Hematopoietic multipotent progenitor cell treated with erythropoietin and hydrocortisone succinate and interleukin-3 and kit ligand, for 8 days (in vitro differentiated cells): ENCODE data around the gene PPP2R5B.

Source experiments
- DNase-seq: peaks from one replicate; pipeline ENCODE4 v3.0.0-alpha.2; 2015

The PPP2R5B gene

DNA sequence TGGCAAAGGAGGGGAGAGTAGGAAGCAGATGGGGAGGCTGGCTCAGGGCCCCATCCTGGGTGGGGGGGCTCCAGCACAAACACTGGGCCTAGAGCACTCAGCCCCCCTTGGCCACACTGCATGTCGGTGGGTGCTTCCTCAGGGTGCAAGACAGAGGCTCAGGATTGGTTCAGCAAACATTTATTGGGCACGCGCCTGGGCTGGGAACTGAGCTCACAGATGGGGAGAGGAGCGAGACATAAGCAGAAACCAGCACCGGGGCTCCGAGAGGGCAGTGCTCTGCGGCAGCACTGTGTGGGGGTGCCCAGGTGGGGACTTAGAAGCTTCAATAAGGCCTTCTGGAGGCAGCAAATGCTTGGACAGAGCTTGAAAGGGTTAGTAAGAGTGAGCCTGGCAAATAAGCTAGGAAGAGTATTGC, 34.0 kb upstream of the PPP2R5B start:
- no peak for DNase-seq

DNA sequence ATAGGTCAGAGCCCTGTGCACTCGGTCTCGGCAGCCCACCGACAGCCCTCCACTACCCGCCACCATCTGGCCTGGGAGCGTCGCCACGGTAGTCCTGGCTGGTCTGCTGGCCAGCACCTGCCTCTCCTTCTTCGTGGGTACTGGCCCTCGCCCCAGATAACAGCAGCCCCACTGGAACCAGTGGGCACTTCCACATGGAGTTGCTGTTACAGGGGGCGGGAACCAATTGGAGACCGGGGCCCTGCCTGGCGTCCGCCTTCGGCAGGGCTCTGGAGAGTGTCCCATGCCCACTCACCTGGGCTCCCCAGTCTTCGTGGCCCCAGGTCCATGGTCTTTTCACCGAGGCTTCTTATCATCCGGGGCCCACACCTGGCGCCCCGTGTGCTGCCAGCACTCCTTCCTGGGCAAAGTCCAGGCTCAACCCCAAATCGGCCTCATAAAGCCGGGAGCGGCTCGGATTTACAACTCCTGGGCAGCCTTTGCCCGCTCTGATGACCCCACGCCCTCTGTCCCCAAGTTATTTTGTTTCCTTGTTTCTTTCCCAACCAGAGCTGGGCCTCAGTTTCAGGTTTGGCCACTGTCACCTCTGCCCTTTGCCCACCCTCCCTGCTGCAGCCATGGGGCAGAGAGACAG, 33.2 kb upstream of the PPP2R5B start:
- DNase-seq, result no peak

DNA sequence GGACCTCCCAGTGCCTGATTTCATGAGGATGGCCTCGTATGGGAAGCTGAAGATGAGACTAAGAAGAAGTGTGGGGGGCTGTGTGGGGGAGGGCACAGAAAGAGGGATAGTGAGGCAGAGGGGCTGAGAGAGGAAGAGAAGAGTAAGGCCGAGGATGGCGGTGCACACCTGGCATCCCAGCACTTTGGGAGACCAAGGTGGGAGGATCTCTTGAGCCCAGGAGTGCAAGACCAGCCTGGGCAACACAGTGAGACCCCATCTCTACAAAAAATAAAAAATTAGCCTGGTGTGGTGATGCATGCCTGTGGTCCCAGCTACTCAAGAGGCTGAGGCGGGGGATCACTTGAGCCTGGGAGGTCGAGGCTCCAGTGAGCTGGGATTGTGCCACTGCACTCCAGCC, 32.6 kb upstream of the PPP2R5B start:
- no peak for DNase-seq

DNA sequence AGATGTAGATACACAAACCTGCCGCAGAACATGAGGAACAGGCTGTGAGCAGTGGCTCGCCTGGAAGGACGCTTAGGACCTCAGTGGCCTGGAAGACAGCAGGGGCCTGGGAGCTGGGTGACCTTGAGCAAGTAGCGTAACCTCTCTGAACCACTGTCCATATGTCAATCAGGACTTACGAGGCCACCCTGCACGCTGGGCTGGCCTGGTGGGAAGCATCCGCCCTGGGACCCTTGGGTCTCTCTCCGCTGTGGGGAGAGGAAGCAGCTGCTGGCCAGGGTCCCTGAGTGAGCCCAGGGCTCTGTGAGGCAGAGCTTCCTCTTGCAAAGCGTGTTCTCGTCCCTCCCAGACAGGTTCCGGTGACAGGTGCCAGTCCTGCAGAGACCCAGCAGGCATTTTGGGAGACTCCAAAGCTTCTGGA, 32.1 kb upstream of the PPP2R5B start:
- no peak for DNase-seq

DNA sequence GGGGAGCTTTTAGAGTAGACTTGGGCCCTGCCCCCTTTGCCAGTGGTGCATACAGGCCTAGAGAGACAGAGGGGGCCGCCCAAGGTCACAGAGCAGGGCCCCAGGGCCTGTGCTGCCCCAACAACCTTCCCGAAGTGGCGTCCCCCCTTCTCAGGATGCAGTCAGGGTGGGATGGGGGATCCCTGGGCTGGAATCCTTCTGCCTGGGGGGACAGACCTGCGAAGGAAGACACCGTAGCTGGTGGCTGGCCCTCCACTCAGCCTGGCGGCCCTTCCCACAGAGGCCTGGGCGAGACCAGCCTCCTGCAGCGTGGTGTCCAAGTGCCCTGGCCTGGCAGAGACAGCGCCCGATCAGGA, 31.7 kb upstream of the PPP2R5B start:
- DNase-seq, result no peak

DNA sequence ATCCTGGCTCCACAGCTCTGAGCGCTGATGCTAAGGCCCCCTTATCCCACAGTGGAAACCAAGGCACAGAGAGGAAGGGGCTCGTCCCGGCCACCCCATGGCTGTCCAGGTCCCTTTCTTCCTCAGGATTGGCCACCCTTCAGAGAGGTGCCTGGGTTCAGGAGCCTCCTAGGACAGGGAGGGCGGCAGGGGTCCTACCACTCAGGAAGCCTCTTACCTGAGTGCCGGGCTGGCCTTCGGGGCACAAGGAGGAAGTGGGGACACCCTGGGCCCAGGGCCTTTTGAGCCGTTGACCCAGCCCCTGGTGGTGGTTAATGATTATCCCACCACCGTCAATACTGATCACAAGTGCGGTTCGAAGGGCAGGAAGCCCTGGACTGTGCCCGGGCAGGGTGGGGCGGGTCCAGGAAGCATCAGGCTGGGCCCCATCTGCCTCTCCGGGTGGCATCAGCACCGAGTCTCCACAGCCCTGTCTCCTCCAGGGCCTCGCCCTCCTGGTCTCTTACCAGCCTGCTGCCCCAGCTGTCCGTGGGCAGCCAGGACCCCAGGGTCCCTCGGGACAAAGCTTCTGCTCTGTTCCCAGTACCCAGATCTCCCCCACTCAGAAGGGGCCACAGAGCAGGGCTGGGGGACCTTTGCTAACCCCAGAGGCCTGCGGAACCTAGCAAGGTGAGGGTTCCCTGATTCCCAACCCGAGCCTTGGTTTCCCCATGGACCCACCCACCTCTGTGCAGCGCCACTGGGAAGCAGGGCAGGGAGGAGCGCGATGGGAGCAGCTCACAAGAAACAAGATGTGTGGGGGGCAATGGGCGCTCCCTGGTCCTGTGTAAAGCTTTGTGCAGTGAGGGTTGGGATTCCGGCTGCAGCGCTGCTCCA, 31.1 kb upstream of the PPP2R5B start:
- no peak for DNase-seq

DNA sequence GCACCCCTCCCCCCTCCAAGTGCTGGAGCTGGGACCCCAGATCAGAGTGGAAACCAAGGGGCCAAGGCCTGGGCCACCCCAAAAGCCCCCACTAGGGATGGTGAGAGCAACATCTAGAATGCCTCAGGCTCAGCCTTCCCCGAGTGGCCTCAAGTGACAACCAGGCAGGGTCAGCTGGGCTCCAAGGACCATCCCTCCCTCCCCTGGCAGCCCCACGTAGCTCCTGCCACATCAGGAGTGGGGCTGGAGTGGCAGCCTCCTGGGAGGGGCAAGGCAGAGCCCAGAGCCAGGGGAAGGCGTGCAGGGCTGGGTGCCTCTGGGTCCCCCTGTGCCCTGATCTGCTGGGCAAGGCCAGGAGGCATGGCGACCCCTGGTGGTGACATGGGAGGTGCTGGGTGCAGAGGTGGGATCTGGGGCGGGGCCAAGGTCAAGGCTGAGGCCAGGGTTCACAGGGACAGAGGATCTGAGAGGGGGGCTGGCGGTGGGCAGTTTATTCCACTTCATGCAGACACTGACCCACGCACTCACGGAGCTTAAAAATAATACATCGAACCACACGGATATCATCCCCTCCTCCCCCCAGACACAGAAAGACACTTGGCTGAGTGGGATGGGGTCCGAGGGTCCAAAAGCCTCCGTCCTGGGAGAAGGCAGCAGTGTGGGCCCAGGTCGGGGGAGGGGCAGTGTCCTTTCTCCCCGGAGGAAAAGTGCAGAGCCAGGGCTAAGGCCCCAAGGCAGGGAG, 30.2 kb upstream of the PPP2R5B start:
- DNase-seq, result peak; percentile 88

DNA sequence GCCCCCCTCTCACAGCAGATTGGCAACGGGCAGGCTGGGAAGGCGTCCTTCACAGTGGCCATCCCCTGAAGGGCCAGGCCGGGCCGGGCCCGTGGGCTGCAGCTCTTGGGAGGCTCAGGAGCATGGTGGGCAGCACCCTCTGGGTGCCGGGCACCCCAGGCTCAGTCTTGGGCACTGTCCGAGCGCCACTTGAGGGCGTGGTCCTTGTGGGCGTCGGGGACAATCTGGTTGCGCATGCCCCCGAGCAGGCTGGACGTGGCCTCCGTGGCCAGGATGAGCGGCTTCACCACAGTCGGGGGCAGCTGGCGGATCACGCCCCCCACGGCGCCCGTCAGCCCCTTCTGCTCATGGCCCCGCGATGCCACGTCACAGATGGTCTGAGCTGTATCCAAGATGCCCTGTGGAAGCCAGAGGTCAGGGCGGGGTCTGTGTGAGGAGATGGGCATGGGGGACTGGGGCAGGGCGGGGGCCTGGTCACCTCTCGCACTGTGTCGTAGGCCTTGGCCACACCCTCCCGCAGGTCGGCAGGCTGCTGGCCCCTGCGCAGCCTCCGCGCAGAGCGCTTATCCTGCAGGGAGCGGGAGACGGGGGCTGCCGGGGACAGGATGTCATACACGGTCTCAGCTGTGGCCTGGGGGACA, 29.6 kb upstream of the PPP2R5B start:
- no peak for DNase-seq

DNA sequence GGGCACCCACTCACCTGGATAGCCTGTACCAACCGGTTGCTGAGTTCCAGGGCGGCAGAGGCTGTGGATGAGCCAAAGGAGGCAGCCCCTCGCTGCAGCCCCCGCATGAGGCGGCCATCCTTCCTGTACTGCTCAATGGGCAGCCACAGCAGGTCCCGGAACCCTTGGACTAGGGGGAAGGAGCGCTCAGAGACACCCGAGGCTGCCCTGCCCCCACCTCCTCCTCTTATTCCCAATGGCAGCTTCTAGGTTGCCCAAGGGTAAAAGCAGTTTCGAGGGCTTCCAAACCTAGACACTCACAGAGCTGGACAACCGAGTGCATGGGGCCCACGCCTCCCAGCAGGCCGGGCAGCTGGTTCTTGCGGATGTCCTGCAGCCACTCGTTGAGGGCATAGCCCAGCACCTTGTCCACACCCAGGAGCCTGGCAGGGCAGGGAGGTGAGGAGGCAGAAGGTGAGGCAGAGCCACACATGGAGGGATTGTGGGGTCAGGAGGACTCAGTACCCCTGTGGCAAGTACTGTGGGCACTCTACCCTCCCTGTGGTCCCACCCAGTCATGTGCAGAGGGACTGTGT, 28.0 kb upstream of the PPP2R5B start:
- DNase-seq, result no peak

DNA sequence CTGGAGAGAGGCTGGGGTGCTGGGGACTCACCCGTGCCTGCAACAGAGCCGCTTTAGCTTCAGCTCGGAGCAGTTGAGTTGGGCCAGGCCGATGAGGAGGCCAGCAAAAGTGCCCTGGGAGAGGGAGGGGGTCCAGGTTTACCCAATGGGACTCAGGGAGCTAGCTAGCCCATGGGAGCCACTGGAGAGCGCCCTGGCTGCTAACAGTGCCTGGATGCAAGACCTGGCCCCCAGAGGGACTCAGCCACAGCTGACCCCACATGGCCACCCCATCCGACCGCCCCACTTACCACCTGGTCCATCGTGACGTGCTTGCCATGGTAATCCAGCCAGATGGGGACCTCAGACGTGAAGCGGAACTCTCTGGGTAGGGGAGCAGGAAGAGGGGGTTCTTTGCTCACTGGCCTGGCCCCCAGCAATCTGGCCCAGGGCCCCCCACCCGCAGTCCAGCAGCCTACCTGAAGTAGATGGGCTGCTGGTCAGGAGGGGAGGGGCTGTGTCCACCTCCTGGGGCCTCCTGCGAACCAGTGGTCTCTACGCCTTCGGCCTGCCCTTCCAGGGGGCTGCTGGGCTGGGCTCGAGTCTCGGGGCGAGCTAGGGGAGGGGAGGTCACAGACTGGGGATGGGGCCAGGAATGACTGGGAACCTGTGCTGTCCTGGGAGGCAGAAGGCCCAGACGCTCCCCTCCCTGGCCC, 27.0 kb upstream of the PPP2R5B start:
- DNase-seq, result no peak

DNA sequence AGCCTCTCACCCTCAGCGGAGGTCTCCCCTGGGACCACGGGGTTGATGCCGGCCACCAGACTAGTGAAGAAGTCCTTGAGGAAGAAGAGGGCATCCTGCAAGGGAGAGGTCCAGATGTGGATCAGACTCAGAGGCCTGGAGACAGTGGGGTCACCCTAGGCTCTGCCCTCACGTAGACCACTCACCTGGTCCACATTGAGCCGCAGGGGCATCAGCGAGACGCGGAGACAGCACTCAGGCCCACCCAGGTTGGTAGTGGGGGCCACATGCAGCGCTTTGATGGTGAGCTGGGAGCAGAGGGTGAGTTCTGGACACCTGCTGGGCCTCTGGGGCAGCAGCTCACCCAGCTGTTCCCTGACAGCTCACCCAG, 26.4 kb upstream of the PPP2R5B start:
- no peak for DNase-seq

DNA sequence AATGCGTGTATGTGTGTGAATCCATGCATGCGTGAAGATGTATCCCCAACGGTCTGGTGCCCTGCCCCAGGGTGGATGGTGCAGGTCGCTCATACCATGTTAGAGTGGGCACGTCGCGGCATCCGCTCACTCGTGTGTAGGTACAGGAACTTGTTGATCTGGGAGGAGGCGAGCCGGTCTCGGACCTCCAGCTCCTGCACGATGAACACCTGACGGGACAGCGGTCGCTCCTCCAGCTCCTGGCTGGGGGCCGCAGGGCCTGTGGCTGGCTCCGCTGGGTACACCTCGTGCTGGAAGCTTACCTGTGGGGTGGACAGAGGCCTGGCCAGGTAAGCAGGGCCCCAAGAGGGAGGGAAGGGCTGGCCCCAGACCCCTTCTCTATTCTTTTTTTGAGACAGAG, 25.9 kb upstream of the PPP2R5B start:
- no peak for DNase-seq

DNA sequence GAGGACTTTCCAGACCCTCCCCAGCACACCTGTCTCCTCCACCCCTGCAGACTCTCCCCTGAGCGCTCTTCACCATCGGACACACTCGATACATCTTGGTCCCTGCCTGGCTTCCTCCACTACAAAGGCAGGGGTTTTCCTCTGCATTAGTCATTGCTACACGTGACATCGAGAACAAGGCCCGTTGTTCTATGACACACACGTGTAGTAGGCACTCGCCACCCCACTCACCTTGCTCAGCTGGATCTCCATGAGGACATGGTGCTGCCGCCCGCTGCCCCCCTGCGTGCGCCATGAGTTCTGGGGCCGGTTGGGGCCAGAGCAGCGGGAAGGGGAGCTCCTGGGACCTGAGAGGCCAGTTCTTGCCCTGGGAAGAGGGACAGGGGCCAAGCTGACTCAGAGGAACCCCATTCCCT, 24.2 kb upstream of the PPP2R5B start:
- DNase-seq, result no peak

DNA sequence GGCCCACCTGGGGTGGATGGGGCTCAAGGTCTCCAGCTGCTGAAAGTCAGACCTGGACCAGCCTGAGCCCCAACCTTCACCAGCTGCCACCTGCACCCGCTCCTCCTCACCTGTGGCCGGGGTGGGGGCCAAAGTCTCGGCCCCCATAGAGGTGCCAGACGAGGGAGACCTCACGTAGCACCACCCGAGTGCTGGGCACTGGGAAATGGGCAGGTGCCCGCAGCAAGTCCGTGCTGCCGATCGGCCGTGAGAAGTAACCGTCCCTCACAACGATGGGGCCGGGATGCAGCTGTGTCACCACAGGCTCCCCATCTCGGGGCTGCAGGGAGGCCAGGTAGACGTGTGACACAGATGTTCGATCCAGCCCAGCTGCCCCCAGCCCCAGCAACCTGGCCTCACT, 23.7 kb upstream of the PPP2R5B start:
- no peak for DNase-seq

DNA sequence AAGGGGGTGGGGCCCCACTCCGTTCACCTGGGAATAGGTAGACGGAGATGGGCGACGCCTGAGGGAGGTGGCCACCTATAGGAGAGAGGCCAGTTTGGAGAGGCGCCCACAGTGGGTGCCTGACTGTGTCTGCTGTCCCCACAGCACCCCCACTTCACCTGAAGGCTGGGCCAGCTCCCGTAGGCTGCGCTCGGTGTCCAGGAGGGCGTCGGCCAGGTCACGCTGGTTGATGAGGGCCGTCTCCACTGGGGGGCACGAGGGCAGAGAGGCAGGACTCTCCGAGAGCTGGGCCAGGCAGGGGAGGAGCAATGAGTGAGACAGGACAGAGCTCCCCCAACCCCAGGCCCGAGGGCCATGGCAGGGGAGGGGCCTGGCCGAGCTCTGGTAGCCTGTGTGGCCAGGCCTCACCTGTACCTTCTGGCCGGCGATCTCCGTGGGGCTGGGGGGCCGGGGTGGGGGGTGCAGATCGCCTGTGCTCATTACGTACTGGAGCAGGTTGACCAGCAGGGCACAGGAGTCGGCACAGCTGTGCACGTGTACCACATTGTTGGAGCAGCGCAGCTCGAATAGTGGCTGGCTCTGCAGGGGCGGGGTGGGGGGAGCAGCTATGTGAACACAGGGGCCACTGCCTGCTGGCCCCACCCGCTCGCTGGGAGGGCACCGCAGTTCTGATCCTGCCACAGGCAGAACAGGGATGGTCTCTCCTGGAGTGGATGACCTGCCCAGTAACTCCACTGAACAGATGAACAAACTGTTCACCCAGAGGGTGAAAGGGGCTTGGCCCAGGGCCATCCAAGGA, 22.2 kb upstream of the PPP2R5B start:
- DNase-seq, result no peak

DNA sequence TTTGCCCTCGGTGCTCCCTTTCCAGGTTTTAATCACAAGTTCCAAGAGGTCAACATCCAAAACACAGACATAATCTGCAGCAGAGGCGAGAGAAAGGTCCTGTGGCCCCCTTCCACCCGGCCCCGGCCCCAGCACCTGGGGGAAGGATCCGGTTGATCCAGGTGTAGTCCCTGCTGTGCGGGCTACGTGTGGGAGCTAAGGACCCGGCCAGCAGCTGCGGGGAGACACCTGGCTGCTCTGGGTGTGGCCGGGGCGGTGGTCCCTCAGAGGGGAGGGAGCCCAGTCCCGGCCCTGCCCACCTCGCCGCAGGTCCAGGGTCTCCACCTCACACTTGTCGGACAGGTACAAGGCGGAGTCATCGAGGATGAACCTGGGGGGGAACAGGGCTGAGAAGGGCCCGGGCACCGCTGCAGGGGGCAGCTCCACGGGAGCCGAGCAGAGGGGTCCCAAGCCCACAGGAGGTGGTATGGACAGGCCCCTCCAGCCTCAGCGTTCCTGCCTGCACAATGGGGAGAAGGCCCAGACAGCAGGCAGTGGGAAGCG, 21.1 kb upstream of the PPP2R5B start:
- DNase-seq, result no peak

DNA sequence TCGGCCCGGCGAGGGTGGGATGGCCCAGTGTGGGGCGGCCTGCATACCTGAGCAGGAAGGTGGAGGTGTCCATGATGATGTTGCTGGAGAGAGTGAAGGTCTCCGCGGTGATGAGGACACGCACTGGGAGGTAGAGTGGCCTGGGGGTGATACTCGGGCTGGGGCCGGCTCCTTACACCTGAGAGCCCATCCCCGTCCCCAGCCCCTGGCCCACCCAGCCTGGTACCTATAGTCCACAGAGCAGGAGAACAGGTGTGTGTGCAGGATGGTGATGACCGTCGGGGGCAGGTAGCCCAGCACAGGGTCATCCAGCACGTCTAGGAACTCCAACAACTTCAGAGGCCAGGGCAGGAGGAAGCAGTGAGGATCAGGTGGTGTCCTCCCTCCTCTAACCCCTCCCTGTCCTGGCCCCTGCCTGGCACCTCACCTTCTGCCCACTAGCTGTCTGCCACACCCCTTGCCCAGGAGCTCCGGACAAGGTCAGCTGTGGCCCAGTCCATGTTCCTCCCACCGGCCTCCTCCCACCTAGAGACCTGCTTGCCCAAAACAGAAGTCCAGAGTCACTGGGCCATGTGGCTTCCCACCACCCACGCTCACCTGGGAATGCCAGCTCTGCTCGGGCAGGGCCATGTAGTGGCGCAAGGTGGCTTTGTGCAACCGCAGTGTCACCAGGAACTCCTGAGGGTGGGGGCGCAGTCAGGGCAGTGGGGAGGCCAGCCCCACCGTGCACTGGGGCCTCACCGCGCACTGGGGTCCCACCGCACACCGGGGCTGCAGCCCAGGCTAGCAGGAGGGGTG, 18.8 kb upstream of the PPP2R5B start:
- no peak for DNase-seq

DNA sequence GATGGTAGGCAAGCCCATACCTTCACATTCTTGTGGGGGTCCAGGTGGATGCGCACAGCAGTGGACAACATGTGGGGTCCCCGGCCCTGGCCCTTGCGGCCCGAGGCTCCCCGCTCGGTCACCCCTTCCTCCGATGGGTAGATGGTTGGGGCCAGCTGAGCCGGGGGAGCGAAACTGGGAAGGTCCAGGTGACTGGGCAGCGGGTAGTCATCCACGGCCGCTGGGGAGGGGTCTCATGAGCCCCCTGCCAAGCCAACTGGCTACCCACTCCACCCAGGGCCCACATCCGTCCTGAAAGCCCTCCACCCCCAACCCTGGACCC, 18.2 kb upstream of the PPP2R5B start:
- DNase-seq, result no peak

DNA sequence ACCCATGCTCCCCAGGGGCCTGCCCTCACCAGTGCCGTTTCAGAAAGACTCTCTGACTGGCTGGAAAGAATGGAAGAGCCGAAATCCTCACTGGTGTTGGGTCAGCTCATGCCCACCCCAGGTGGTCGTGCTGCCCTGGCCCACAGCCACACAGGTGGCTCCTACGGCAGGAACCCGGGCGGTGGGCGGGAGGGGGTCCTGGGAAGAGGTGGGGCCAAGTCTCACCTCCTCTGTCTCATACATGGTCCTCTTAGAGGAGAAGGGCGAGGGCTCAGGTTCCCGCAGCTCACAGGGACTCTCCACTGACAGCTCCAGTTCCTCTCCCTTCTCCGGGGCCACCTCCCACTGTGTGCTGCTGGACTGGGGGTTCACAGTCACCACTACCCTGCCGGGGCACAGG, 15.7 kb upstream of the PPP2R5B start:
- no peak for DNase-seq

DNA sequence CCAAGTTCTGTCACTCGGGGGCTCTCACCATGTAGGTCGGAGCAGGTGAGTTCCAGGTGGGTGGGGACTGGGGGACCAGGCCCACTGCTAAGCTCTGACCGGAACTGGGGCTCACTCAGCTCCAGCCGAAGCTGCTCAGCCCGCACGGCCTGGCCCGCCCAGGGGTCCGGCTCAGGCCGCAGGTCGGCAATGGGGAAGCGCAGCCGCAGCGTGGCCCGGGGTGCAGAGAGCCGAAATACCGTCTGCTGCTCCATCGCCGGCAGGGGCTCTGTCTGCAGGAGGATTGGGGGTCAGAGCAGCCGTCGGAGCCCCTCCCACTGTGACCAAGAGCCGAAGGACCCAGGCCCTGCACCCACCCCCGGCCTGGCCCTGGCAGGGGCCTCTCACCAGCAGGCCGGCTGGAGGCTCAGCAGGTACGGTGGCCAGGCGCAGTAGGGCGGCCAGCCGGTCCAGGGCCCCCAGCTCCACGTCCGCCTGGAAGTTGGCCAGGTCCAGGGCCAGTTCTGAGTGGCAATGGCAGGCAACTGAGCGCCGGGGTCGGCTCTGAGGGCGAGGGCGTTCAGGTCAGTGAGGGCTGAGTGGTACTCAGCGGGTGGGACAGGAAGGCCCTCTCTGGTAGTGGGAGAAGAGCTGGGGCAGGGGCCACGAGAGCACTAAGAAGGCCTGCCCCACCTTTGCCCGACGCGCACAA, 14.7 kb upstream of the PPP2R5B start:
- DNase-seq, result no peak
